Measurements from ENCODE around the gene ACADM.
"Not testable (repeated sequence)": the region's sequence is repeated elsewhere in the genome, so short reads cannot be mapped to it uniquely, and the experiment has no call there.

Gene ACADM

DNA sequence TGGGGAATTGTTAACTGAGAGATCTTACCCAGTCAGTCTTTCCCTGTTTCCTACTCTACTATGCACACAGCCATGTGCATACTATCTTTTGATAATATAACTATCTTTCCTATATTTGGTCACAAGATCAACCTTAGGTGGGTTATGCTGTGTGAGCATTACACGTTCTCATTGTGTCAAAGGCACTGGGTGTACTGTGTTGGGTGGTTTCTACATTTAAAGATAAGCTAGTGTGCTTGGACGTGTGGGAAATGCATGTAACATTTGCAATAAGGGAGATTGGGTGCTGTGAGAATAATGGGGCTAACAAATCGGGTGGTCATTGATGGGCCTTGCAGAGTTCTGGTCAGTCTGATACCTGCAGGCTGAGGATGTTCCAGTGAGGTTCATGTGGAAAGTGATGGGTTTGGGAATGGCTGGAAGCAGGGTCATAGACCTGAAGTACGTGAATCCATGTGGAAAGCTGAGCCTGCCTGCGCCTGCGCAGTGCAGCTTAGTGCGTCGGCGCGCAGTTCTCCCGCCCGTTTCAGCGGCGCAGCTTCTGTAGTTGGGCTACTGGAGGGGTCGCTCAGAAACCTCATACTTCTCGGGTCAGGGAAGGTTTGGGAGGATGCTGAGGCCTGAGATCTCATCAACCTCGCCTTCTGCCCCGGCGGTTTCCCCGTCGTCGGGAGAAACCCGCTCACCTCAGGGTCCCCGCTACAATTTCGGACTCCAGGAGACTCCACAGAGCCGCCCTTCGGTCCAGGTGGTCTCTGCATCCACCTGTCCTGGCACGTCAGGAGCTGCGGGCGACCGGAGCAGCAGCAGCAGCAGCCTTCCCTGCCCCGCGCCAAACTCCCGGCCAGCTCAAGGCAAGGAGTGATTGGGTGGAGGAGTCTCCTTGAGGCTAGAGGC lies 72.1 kb downstream of the ACADM start, which contains the start of gene MSH4:
TSS of gene MSH4 (plus strand) at position 507 of the 897 bp plus-strand sequence. CDS start at position 611, 104 bp downstream.
- no peak for DNase-seq

DNA sequence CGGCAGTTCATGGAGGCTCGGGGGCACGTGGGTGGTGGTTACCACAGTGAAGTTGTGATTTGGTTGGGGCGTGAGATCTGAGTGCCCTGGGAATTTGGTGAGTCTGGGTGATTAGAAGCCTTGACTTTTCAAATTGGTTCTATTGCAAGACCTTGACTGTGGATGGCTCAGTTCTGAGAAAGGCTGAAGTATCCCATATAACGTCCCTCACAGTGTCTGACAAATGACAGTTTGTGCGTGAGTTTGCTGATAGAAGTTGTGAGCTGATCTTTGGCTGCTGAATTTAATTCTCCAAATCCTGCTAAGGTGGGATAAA lies 72.7 kb downstream of the ACADM start:
- DNase-seq, result no peak

DNA sequence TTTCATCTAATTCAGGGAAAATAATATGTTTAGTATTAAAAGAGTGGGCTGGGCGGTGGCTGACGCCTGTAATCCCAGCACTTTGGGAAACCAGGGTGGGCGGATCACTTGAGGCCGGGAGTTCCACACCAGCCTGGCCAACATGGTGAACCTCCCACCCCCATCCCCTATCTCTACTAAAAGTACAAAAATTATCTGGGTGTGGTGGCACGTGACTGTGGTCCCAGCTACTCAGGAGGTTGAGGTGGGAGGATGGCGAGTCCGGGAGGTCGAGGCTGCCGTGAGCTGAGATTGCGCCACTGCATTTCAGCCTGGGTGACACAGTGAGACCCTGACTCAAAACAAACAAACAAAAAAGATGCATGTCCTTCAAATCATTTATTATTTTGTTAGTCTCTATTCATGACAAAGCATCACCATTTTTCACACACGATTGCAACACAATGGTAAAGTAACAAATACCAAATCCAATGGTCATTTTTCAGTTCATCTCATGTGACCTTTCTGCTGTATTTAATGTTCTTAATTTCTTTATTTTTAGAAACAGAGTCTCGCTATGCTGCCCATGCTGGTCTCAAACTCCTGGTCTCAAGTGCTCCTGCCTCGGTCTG lies 73.2 kb downstream of the ACADM start:
- no peak for DNase-seq

DNA sequence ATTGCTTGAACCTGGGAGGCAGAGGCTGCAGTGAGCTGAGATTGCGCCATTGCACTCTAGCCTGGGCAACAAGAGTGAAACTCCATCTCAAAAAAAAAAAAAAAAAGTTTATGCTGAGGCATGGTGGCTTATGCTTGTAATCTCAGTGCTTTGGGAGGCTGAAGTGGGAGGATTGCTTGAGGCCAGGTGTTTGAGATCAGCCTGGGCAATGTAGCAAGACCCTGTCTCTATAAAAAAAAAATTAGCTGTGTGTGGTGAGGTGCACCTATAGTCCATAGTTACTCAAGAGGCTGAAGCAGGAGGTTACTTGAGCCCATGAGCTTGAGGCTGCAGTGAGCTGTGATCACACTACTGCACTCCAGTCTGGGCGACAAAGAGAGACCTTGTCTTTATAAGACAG lies 77.0 kb downstream of the ACADM start:
- not testable (repeated sequence) for DNase-seq

DNA sequence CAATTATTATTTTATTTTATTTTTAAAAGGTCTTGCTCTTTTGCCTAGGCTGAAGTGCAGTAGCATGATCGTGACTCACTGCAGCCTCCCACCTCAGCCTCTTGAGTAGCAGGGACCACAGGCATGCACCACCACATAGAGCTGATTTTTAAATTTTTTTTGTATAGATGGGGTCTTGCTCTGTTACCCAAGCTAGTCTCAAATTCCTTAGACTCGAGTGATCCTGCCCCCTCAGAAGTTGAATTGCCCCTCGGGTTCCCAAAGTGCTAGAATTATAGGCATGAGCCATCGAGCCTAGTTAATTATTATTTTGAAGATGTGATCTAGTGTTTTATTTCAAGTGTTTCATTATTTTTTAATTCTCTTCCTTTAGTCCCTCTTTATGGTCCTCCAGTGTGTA lies 84.4 kb downstream of the ACADM start:
- no peak for DNase-seq

DNA sequence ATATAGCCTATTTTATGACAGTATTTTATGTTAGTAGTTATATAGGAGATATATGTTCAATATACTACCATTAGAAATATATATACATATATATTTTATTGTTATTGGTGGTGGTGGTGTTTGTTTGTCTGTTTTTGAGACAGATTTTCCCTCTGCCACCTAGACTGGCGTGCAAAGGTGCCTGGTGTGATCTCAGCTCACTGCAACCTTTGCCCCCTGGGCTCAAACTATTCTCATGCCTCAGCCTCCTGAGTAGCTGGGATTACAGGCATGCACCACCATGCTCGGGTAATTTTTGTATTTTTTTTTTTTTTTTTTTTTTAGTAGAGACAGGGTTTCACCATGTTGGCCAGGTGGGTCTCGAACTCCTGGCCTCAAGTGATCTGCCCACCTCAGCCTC lies 85.6 kb downstream of the ACADM start:
- DNase-seq, result not testable (repeated sequence)

DNA sequence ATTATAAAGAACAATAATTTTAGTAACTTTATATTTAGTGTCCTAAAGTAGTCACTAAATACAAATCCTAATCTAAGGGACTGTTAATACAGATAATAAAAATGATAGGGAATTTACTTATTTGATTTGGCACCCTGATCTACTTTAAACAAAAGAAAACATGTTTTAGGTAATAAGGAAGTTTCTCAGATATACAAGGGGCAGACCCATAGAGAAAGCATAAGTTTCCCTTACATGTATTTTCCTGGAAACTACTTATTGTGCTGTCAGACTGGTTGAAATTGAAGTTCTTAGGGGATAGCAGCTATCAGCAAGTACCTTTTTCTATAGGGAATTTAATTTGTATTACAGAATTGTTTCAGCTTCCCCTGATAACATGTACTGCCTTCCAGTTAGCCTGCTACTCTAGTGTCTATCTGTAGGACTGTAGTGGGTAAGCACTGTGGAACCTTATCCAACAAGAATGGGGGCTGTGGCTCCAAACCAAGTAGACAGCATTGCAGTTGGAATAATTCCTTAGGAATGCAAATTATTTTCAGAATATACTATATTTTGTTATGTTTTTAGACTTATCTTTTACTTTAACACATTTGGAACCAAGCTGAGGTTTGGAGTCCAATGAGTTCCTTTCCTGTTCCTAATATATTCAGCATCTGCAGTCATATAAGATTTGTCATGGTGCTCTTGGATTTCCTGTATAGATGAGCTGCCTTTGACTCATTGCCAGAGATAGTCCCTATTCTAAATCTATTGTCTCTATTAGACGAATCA lies 86.9 kb downstream of the ACADM start:
- no peak for DNase-seq

DNA sequence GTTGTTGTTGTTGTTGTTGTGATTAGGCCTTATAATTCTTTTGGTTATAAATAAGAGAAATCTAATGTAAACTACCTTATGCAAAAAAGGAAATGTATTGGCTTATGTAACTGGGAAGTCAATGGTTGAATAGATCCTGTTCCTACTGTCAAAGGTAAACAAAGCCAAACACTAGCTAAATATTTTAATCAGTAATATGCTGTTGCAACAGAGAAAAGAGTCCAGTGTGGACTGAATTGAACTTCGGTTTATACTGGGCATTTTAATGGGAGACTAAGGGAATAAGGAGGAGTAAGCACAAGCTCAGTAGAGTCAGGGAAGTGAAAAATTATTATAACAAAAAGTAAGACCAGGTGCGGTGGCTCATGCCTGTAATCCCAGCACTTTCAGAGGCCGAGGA lies 87.6 kb downstream of the ACADM start:
- DNase-seq, result no peak
